B cell (primary cell): ENCODE data around the gene SGSM1. TPM values are rescaled to one million over a fixed set of nuclear protein-coding genes. Genes with fewer than 3 reads are reported as not detected.

Experiments
- ATAC-seq: fragments of 200-7000 bp; cut with Tn5 transposase; one replicate; pipeline ENCODE4 v1.10.0; 2021; ENCODE audit warnings: low read depth, mild to moderate bottlenecking, moderate number of reproducible peaks, moderate library complexity
- CTCF ChIA-PET: fragments of 350-600 bp; sonication (Branson Sonifier 250); formaldehyde crosslinking; loops from one replicate; lab custom pipeline; 2021; ENCODE audit warnings: antibody characterized with exemption, inconsistent platforms; lab: Charles Lee
- POLR2A ChIA-PET: fragments of 350-600 bp; sonication (Branson Sonifier 250); formaldehyde crosslinking; loops from one replicate; lab custom pipeline; 2021; ENCODE audit warnings: antibody characterized with exemption; lab: Charles Lee
- DNase-seq: peaks from one replicate; pipeline ENCODE4 v3.0.0; 2013
- H2AFZ ChIP-seq: 2 replicates; pipeline ENCODE4 v1.6.1; 2012; ENCODE audit warnings: mild to moderate bottlenecking, low read depth, low read length; ENCODE audit not compliant: insufficient read depth, poor library complexity, severe bottlenecking
- H3K27ac ChIP-seq, 2 donors: 1 replicate in 1 of 2; 2 replicates in 1 of 2; pipeline ENCODE4 v1.5.1; 2012 to 2013; ENCODE audit warnings: low read length in 2 of 2, mild to moderate bottlenecking in 2 of 2, moderate library complexity in 1 of 2
- H3K27me3 ChIP-seq, 4 experiments: fragments of 200-600 bp in 1 of 4; sonication (generic) in 1 of 4; replicated peaks in 1 of 4; 1 replicate in 2 of 4; 2 replicates in 2 of 4; pipeline versions ENCODE4 v1.6.1 to v1.7.0; 2013 to 2016; ENCODE audit warnings: low read length in 3 of 4, mild to moderate bottlenecking in 2 of 4, mixed read lengths in 1 of 4, moderate library complexity in 1 of 4; ENCODE audit not compliant: insufficient read depth in 4 of 4, control insufficient read depth in 3 of 4; ENCODE audit errors: control extremely low read depth in 1 of 4
- H3K36me3 ChIP-seq, 2 experiments: replicated peaks in 1 of 2; 1 replicate in 1 of 2; 2 replicates in 1 of 2; pipeline versions ENCODE4 v1.6.1 to v1.7.1; 2013; ENCODE audit warnings: low read length in 1 of 2; ENCODE audit not compliant: insufficient read depth in 2 of 2, control insufficient read depth in 1 of 2; ENCODE audit errors: control extremely low read depth in 1 of 2, extremely low read depth in 1 of 2
- H3K4me1 ChIP-seq, 2 donors: fragments of 200-600 bp in 1 of 2; sonication (generic) in 1 of 2; 1 replicate in 1 of 2; 2 replicates in 1 of 2; pipeline versions ENCODE4 v1.5.1 to v1.6.1; 2013 to 2017; ENCODE audit warnings: low read length in 2 of 2; ENCODE audit not compliant: control insufficient read depth in 2 of 2, insufficient read depth in 2 of 2
- H3K4me2 ChIP-seq: replicated peaks from 2 replicates; pipeline ENCODE3; 2012; ENCODE audit warnings: mild to moderate bottlenecking, low read depth, low read length; ENCODE audit not compliant: poor library complexity, severe bottlenecking
- H3K4me3 ChIP-seq, 5 experiments: fragments of 200-600 bp in 1 of 5; sonication (generic) in 1 of 5; 1 replicate in 3 of 5; 2 replicates in 2 of 5; pipeline versions ENCODE4 v1.5.1 to v1.7.0; 2011 to 2016; ENCODE audit warnings: low read length in 4 of 5, mild to moderate bottlenecking in 4 of 5, low read depth in 2 of 5, control low read depth in 1 of 5, moderate library complexity in 1 of 5; ENCODE audit not compliant: insufficient read depth in 1 of 5; ENCODE audit errors: control extremely low read depth in 1 of 5, extremely low read depth in 1 of 5
- H3K79me2 ChIP-seq: fragments of 200-600 bp; sonication (generic); one replicate; pipeline ENCODE4 v1.6.0; 2016; ENCODE audit warnings: low read length; ENCODE audit not compliant: control insufficient read depth, insufficient read depth
- H3K9ac ChIP-seq: fragments of 200-600 bp; sonication (generic); 2 replicates; pipeline ENCODE4 v1.6.1; 2017; ENCODE audit warnings: mild to moderate bottlenecking, low read length, moderate library complexity
- H3K9me3 ChIP-seq, 3 donors: one replicate each; pipeline versions ENCODE4 v1.6.1 to v1.7.1; 2013; ENCODE audit warnings: low read length in 2 of 3; ENCODE audit not compliant: control insufficient read depth in 2 of 3, insufficient read depth in 1 of 3; ENCODE audit errors: control extremely low read depth in 1 of 3
- H4K20me1 ChIP-seq: 2 replicates; pipeline ENCODE4 v1.6.0; 2012; ENCODE audit warnings: mild to moderate bottlenecking, low read length; ENCODE audit not compliant: insufficient read depth, control insufficient read depth, poor library complexity, severe bottlenecking
- H3K27ac Mint-ChIP-seq: one replicate; pipeline ENCODE4 v1.8.0; 2021; ENCODE audit warnings: mixed read lengths
- H3K27me3 Mint-ChIP-seq: one replicate; pipeline ENCODE4 v1.8.0; 2021; ENCODE audit warnings: mixed read lengths
- H3K4me1 Mint-ChIP-seq: one replicate; pipeline ENCODE4 v1.8.0; 2021; ENCODE audit warnings: mixed read lengths
- H3K4me3 Mint-ChIP-seq: one replicate; pipeline ENCODE4 v1.8.0; 2021; ENCODE audit warnings: mixed read lengths
- H3K9me3 Mint-ChIP-seq: one replicate; pipeline ENCODE4 v1.8.0; 2022; ENCODE audit warnings: mixed read lengths; ENCODE audit not compliant: insufficient read depth
- CTCF ChIP-seq: fragments of 200-600 bp; IDR thresholded peaks from one replicate; pipeline ENCODE4 v1.8.0; 2022; ENCODE audit warnings: antibody characterized with exemption, mild to moderate bottlenecking
- EZH2 ChIP-seq: IDR thresholded peaks from 2 replicates; pipeline ENCODE4 v1.6.1; 2012; ENCODE audit warnings: borderline replicate concordance, low read depth, mild to moderate bottlenecking, moderate library complexity, low read length; ENCODE audit not compliant: insufficient read depth, poor library complexity, severe bottlenecking
- WGBS: methylation state at CpG from one replicate; pipeline ENCODE4 v1.1.5; 2013; ENCODE audit warnings: missing lambda C conversion rate; ENCODE audit not compliant: insufficient coverage; 5-methylcytosine and 5-hydroxymethylcytosine counted together
- intact Hi-C: fragments of 100-400 bp; cut with micrococcal nuclease; formaldehyde crosslinking; loops from one replicate; pipeline ENCODE4 v1.10.0; 2022
- polyA plus RNA-seq: library from polyadenylated mRNA; depleted of rRNA; stranded (reverse); fragments of >200 nt; gene quantifications from 2 replicates; pipeline ENCODE4 v1.2.3, GENCODE V29; 2012
- total RNA-seq, 2 donors: library from RNA; stranded (reverse); fragments of 120-200 nt in 1 of 2; gene quantifications; 1 replicate in 1 of 2; 2 replicates in 1 of 2; pipeline versions ENCODE4 v1.2.3 to v1.2.4, GENCODE V29; 2013 to 2022

The SGSM1 gene
- total and polyA plus RNA-seq, 2 donors (not counting 1 experiment from before 2014, with no cell fraction given) = 0.91 to 1.3 TPM

GRCh38 chr22:24876700-24877099 lies 70.7 kb downstream of the SGSM1 start:
- WGBS = 100% methylated on average over 1 of the region's 1 CpG
- H3K27ac Mint-ChIP-seq = no peak overlapping the region
- intact Hi-C loops = no loop called here
- DNase-seq (no peak), ATAC-seq (no peak)
- Histone ChIP-seq H2AFZ (no peak overlapping the region), H3K9ac (no peak overlapping the region), H3K27me3 (peaks cover 0 to 10% (median 0%) of the 10 kb centered on the region in 4 experiments), H4K20me1 (no peaks in the 10 kb centered on the region), H3K9me3 (peaks cover 0 to 13% (median 3%) of the 10 kb centered on the region in 3 donors), H3K27ac (no peak overlapping the region), H3K36me3 (no peaks in the 10 kb centered on the region), H3K79me2 (no peaks in the 10 kb centered on the region), H3K4me1 (no peaks in the 10 kb centered on the region), H3K4me3 (no peak overlapping the region), H3K4me2 (no peak overlapping the region)
- TF ChIP-seq EZH2 = no peak
- no peak for TF ChIP-seq CTCF
- no peaks in the 10 kb centered on the region for H3K4me1 Mint-ChIP-seq
- H3K4me3 Mint-ChIP-seq = no peak overlapping the region
- peaks cover 7% of the 10 kb centered on the region for H3K27me3 Mint-ChIP-seq
- CTCF ChIA-PET = no interaction called here
- H3K9me3 Mint-ChIP-seq = peaks cover 8% of the 10 kb centered on the region
- POLR2A ChIA-PET = no interaction called here

- peaks cover 4% of the 10 kb centered on the region for H3K27me3 Mint-ChIP-seq
- no peaks in the 10 kb centered on the region for H3K4me1 Mint-ChIP-seq
- no peaks in the 10 kb centered on the region for H4K20me1 ChIP-seq
- no peak overlapping the region for H3K4me3 Mint-ChIP-seq
- intact Hi-C loops = no loop called here
- WGBS = no CpG with 5 or more reads among the region's 2 CpGs
- ChIA-PET CTCF (no interaction called here), POLR2A (no interaction called here)
- H3K27ac ChIP-seq = no peak overlapping the region
- H3K79me2 ChIP-seq = no peaks in the 10 kb centered on the region
- H3K9me3 ChIP-seq = peaks cover 0 to 17% (median 3%) of the 10 kb centered on the region in 3 donors
- no peaks in the 10 kb centered on the region for H3K36me3 ChIP-seq
- H3K9me3 Mint-ChIP-seq = peaks cover 8% of the 10 kb centered on the region
- no peak overlapping the region for H3K4me3 ChIP-seq
- no peak overlapping the region for H3K4me2 ChIP-seq
- H2AFZ ChIP-seq = no peak overlapping the region
- H3K9ac ChIP-seq = no peak overlapping the region
- DNase-seq (no peak), ATAC-seq (no peak)
- H3K4me1 ChIP-seq = no peaks in the 10 kb centered on the region
- TF ChIP-seq EZH2 = no peak
- TF ChIP-seq CTCF = no peak
- no peak overlapping the region for H3K27ac Mint-ChIP-seq
- H3K27me3 ChIP-seq = peaks cover 0 to 8% (median 0%) of the 10 kb centered on the region in 4 experiments
Observed at GRCh38 chr22:24878969-24879368, 73.0 kb downstream of the SGSM1 start.
